Esophagus squamous epithelium (tissue), 4 donors: ENCODE data around the gene THUMPD2.

ENCODE experiments used
- CTCF ChIP-seq, 6 experiments: fragments of 450-650 bp in 4 of 6; fragments of 200-600 bp in 2 of 6; sonication (generic) in 2 of 6; IDR thresholded peaks; one replicate each; pipeline ENCODE4 v1.5.1; 2016 to 2019; ENCODE audit warnings: antibody characterized with exemption in 6 of 6, mild to moderate bottlenecking in 4 of 6, moderate library complexity in 4 of 6
- POLR2A ChIP-seq, 4 donors: fragments of 450-650 bp; IDR thresholded peaks; one replicate each; pipeline ENCODE4 v1.6.1; 2017; ENCODE audit warnings: antibody characterized with exemption in 4 of 4, mild to moderate bottlenecking in 4 of 4, moderate library complexity in 3 of 4

- TF ChIP-seq CTCF (IDR thresholded peaks at IDR 0.05) (no peak), POLR2A (IDR thresholded peaks at IDR 0.05) (no peak)
These were observed 6.3 kb downstream of the THUMPD2 start for GRCh38 chr2:39772812-39773152.
